NCI-H2107 (cell line): ENCODE measurements around the gene C9orf50.
A peak's percentile ranks its signal among the peaks of the same experiment; 100 is the strongest.
"Not testable (repeated sequence)": the region's sequence is repeated elsewhere in the genome, so short reads cannot be mapped to it uniquely, and the experiment has no call there.

Experiments
- DNase-seq: peaks from one replicate; lab custom pipeline; 2025; lab: John Stamatoyannopoulos, UW

Gene C9orf50, protein sequence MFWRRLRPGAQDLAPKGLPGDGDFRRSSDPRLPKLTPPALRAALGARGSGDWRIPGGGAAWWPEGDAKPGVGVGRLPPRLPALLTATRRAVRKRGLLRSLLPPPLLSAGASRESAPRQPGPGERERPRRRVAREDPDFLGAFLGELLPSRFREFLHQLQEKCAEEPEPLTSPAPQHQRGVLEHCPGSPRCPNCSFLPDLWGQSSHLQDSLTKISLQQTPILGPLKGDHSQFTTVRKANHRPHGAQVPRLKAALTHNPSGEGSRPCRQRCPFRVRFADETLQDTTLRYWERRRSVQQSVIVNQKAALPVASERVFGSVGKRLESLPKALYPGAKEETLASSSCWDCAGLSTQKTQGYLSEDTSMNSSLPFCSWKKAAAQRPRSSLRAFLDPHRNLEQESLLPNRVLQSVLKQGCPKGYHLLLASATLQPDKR

DNA sequence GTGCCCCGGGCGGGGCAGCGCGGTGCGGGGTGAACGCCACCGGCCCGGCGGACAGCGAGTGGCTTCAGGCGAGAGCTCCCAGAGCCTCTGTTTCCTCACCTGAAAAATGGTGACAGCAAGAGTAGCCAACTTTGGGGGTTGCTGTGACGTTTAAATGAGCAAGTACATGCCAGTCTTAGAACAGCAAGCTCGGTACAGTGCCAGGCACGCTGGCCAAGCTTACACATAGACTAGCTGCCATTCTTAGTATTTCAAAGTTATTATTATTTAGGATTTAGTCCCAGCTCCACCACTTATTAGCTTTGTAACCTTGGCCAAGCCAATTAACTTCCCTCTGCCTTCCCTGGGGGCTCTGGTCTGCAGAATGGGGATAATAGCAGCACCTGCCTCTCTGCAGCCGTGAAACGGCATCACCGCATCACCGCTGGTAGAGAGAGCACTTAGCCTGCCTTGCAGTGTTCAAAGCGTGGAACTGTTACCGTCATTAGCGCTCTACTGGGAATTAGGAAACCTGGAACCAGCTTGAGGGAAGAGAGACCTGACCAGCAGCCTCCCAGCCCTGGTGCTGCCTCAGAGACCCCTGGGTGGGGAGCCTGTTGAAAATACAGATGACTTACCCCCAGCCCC lies at the start of gene C9orf50:
TSS of gene C9orf50 (minus strand) at position 433 of the 627 bp plus-strand sequence. CDS start 527 bp downstream, outside the sequence.
- peak; percentile 41 for DNase-seq

- DNase-seq = no peak
Observed at GRCh38 chr9:129669946-129670345, 49.0 kb upstream of the C9orf50 start.

DNA sequence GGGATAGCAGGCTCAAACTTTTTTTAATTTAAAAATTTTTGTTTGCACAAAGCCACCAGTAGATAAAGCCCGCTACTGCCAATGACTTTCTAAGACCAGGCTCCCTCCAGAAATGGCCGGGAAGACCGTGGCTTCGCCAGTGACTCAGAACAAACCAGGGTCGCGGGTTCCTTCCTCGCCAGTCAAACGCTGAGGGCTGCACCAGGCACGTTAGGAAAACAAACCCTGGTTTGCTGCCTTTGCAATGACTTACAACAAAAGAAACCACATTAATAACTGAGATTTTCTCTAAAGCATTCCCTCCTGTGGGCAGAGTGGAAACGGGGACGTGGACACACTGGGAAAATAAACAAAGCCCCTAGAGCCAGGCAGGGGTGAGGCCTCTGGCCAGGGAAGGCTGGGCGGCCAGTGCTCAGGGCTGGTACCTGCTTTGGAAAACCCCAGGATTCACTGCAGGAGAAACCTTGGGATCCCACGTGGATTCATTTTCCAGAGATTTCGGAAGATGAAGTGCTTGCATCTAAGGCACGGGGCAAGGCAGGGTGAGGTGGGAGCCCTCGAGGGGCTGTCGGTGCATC lies 48.3 kb upstream of the C9orf50 start:
- DNase-seq = no peak

GRCh38 chr9:129667850-129668249 lies 46.9 kb upstream of the C9orf50 start:
- DNase-seq = no peak

DNA sequence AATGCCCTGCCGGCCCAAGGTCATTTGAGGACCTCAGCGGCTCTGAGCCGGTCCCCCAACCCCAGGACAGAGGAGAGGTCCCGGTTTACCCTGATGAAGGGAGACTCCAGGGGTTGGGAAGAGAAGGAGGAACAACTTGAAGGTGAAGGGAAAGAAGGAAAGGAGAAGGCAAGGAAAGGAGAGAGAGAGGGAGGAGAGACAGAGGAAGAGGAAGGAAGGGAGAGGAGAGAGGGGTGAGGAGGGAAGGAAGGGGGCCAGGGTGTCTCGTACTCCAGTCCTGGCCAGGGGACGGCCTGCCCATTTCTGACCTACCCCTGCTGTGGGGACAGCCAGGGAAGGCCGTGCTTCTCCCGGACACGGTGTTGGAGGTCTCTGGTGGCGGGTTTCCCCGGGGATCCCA lies 46.5 kb upstream of the C9orf50 start:
- no peak for DNase-seq

DNA sequence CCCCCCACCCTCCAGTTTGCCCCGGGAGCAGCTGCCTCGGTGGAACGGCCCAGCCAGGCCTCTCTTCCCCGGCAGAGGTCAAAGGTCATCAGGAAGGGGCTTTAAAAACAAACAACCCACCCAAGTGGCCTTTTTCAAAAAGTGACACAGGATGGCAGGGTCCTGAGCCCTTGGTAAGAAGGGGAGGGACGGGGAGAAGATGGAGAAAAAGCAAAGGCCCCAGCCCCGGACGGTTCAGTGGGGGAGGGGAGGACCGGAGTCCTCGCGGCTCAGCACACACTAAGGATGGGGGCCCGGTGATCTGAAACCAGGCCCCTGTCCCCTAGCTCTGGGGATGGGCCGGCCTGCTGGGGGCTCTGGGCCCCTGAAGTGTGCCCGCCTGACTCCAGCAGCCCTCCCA lies 45.7 kb upstream of the C9orf50 start:
- DNase-seq = no peak

DNA sequence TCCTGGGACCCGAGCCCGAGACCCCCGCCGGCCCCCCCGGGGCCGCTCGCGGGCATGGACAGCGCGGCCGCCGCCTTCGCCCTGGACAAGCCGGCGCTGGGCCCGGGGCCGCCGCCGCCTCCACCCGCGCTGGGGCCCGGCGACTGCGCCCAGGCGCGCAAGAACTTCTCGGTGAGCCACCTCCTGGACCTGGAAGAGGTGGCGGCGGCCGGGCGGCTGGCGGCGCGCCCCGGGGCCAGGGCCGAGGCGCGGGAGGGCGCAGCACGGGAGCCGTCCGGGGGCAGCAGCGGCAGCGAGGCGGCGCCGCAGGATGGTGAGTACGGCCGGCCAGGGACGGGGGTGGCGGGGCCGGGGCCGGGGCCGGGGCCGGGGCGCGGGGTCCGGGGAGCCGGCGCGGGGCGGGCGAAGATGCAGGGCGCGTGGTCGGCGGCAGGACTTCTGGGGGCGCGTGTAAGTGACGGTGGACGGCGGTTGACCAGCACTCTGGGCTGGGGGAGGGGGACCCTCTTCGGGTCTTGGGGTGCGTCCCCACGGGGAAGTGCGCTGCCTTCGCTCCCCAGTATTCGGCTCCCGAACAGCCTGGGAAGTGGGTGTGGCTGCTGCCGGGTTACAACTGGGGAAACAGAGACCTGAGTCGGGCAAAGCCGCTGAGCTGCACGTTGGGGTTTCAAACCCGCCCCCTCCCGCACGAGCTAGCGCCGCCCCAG lies 45.1 kb upstream of the C9orf50 start:
- DNase-seq = no peak

- DNase-seq = no peak
Observed at GRCh38 chr9:129665389-129665775, 44.5 kb upstream of the C9orf50 start, which contains the start of gene PRRX2. Gene PRRX2 (plus strand): TSS chr9:129665647. CDS start chr9:129665868, 221 bp downstream.

DNA sequence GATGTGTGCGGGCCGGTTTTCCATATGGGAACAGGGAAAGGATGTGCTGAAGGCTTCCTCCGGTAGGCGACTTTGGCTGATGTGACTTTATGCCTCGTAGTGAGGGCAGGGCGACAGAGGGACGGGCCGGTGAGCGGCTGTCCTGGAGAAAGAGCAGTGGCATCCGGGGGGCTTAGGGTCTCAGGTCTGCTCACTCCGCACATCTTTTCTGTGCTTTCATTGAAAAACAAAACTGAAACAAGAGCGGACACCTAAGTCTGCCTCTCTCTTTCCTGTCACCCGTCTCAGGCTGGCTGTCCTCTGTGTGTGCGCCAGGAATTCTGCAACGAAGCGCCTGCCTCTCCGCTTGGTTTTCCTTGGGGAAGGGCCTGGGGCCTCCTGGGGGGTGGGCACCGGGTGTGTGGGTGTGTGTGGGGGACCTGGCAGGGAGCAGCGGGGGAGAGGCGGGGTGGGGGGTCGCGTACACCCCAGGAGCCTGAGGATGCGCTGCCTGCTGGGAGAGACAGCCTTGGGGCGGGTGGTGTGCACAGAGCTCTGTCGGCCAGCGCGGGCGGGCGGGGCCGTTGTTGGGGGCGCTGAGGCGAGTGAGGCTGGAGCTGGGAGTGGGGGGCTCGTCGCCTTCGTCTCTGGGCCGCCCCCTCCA lies 44.0 kb upstream of the C9orf50 start:
- no peak for DNase-seq

DNA sequence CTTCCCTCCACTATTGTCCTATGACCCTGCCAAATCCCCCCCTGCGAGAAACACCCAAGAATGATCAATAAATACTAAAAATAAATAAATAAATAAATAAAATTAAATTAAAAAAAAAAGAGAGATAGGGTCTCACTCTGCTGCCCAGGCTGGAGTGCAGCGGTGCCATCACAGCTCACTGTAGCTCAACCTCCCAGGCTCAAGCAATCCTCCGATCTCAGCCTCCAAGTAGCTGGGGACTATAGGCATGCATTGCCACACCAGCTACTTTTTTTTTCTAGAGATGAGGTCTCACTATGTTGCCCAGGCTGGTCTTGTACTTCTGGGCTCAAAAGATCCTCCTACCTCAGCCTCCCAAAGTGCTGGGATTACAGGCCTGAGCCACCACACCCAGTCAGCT lies 41.3 kb upstream of the C9orf50 start:
- not testable (repeated sequence) for DNase-seq

DNA sequence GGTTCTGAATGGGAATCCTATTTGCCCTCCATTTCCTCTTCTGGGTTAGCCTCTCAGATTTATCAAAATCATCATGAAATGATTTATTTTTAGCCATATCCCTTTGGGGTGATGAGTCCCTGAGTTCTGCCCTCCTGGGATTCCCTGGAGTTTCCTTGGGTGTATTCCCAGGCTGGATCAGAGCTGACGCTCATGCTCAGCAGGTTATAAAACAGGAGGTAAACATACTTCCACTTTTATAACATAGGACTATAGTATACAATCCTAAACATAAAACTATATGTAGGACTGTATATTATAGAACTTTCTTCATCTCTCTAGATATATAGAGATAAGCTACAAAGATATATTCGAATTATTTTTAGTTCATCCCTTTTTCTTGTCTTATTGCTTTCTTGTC lies 40.1 kb upstream of the C9orf50 start:
- no peak for DNase-seq

- DNase-seq = no peak
Observed at GRCh38 chr9:129656795-129657390, 36.0 kb upstream of the C9orf50 start.

DNA sequence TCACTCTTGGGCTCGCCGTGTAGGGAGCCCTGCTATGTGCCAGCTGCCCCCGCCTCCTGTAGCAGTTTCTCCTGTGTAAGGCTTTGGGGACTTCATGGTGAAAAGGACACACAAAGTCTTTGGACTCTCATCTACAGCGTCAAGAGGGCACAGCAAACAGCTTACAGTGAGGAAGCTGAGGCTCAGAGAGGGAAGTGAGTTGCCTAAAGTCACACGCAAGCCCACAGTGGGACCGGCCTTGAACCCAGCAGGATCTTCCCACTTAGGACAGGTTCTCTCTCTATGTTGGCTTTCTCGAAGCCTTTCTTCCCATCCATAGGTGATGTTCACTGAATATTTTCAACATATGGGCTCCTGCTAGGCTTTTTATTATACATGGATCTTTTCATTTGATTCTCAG lies 34.8 kb upstream of the C9orf50 start:
- DNase-seq = no peak

- DNase-seq = no peak
Observed at GRCh38 chr9:129655154-129655553, 34.3 kb upstream of the C9orf50 start.

- no peak for DNase-seq
Observed at GRCh38 chr9:129654554-129655040, 33.7 kb upstream of the C9orf50 start.

DNA sequence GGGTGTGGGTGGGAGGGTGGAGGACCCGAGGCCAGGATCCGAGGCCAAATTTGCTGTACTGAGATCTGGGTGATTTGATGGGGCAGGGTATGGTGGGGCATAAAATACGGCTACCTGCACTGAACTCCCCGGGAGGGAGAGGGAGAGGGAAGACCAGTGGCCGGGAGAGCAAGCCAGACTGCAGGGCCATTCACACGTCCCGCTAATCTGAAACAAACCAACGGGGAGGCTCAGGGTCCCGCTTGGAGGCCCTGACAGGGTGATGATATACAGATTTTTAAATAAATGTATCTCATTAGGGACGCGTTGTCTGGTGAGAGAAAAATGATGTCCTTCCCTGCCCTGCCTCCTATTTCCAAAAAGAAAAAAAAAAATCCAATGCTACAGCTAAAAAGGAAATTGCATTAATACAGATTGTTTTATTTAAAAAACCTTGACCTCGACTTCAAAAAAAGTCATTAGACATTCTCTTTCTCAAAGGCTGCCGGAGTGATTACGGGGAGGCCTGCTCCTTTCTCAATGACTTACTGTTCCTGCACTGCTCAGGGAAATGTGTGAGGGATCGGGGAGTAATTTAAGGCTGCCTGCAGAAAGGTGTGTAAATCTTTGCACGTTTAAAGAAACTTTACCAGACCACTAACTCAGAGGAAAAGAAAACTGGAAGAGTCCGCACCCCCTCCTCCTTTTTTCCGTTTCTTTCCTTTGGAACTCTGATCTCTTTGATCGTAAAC lies 33.1 kb upstream of the C9orf50 start:
- DNase-seq = no peak

GRCh38 chr9:129650680-129651235 lies 29.9 kb upstream of the C9orf50 start:
- DNase-seq = no peak

- DNase-seq = no peak
Observed at GRCh38 chr9:129649726-129650679, 29.1 kb upstream of the C9orf50 start.

DNA sequence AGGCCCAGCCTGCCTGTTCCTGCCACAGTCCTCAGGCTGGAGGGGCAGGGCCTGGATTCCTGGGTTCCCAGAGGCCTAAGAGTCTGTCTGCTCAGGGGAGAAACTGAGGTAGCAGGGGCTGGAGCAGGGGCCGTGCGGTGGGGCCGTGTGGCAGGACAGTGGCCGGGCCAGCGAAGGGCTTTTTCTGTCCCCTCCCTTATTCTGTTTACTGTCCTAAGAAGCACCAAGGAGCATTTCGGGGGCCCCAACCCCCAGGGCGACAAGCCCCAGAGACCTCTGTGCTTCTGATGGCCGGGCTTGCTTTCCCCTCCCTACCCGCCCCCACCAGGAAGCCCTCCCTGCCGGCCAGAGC lies 27.8 kb upstream of the C9orf50 start:
- no peak for DNase-seq
